Measurements from ENCODE around the gene FEZF2. TPM values are rescaled to one million over a fixed set of nuclear protein-coding genes. Genes with fewer than 3 reads are reported as not detected.

The FEZF2 gene
- total RNA-seq, 1 experiment from 2014 or later = not detected

DNA sequence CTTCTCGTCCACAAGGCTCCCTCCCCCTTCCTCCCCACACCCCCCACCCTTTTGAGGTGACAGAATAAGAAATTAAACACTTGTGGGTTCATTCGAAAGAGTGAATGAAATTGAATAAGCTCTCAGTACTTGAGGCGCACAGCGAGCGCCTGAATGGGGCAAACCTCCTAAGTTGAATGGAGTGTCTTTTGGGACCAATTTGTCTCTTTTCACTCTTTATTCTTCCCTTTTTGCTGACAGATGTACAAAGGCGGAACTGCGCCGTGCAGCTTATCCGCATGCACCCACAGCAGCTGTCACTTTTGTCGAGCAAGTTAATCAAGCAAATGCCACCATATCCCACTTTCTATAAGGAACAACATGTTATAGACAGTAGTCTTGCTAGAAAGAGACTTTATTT, 47.9 kb upstream of the FEZF2 start:
- ChIA-PET POLR2A (no interaction called here), CTCF (no interaction called here)
- no peaks in the 10 kb centered on the region for H3K36me3 Mint-ChIP-seq
- no peak overlapping the region for H3K27ac Mint-ChIP-seq
- DNase-seq (ENCODE audit: low spot score) (no peak), ATAC-seq (no peak)
- H3K9me3 Mint-ChIP-seq = no peaks in the 10 kb centered on the region
- H3K27me3 Mint-ChIP-seq (ENCODE audit: low read depth) = peaks cover 8% of the 10 kb centered on the region
- TF ChIP-seq, protein P1, sequence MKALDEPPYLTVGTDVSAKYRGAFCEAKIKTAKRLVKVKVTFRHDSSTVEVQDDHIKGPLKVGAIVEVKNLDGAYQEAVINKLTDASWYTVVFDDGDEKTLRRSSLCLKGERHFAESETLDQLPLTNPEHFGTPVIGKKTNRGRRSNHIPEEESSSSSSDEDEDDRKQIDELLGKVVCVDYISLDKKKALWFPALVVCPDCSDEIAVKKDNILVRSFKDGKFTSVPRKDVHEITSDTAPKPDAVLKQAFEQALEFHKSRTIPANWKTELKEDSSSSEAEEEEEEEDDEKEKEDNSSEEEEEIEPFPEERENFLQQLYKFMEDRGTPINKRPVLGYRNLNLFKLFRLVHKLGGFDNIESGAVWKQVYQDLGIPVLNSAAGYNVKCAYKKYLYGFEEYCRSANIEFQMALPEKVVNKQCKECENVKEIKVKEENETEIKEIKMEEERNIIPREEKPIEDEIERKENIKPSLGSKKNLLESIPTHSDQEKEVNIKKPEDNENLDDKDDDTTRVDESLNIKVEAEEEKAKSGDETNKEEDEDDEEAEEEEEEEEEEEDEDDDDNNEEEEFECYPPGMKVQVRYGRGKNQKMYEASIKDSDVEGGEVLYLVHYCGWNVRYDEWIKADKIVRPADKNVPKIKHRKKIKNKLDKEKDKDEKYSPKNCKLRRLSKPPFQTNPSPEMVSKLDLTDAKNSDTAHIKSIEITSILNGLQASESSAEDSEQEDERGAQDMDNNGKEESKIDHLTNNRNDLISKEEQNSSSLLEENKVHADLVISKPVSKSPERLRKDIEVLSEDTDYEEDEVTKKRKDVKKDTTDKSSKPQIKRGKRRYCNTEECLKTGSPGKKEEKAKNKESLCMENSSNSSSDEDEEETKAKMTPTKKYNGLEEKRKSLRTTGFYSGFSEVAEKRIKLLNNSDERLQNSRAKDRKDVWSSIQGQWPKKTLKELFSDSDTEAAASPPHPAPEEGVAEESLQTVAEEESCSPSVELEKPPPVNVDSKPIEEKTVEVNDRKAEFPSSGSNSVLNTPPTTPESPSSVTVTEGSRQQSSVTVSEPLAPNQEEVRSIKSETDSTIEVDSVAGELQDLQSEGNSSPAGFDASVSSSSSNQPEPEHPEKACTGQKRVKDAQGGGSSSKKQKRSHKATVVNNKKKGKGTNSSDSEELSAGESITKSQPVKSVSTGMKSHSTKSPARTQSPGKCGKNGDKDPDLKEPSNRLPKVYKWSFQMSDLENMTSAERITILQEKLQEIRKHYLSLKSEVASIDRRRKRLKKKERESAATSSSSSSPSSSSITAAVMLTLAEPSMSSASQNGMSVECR (CRISPR knock-in tag; IDR thresholded peaks at IDR 0.05; ENCODE audit: borderline replicate concordance) = no peak
- TF ChIP-seq MYBL2 (CRISPR knock-in tag; IDR thresholded peaks at IDR 0.05) (no peak), HMGA2 (CRISPR knock-in tag; IDR thresholded peaks at IDR 0.05) (no peak)
- H3K4me3 Mint-ChIP-seq = no peak overlapping the region
- H3K4me1 Mint-ChIP-seq = peaks cover 6% of the 10 kb centered on the region

DNA sequence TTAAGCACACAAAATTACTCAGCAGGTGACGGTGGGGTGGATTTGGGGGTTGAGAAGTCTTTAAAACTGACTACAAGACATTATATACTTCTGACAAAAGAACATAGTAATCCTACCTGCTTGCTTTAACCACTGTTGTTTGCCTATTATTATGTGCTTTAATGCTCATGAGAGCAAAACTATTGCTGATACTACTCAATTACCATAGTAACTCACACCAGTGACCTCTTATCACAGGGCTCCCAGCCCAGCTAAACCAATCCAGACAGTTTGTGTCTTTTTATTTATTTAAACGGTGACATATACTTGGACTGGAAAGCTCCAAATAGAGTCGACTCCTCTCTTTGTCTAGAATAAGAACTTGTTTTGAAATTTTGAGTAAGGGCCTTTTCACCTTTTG, 42.8 kb upstream of the FEZF2 start:
- H3K9me3 Mint-ChIP-seq = 0 out of 2 replicates have a peak, but pooled peaks cover 4% of the 10 kb centered on the region
- CTCF ChIA-PET = interaction anchor here (1.2 to 2.6 kb wide), 4 partner anchors 21 to 144 kb away, joined by 4 to 7 read pairs (median 5); no protein-coding TSS in a partner anchor
- no peak for ATAC-seq
- peak overlapping the region; percentile 95; the same call in 1 of the 2 replicates for H3K27ac Mint-ChIP-seq
- peaks cover 6% of the 10 kb centered on the region for H3K27me3 Mint-ChIP-seq (ENCODE audit: low read depth)
- POLR2A ChIA-PET = interaction anchor here (1.0 kb wide), 1 partner anchor 24 kb away, joined by 3 read pairs; no protein-coding TSS in a partner anchor
- TF ChIP-seq, protein P2, sequence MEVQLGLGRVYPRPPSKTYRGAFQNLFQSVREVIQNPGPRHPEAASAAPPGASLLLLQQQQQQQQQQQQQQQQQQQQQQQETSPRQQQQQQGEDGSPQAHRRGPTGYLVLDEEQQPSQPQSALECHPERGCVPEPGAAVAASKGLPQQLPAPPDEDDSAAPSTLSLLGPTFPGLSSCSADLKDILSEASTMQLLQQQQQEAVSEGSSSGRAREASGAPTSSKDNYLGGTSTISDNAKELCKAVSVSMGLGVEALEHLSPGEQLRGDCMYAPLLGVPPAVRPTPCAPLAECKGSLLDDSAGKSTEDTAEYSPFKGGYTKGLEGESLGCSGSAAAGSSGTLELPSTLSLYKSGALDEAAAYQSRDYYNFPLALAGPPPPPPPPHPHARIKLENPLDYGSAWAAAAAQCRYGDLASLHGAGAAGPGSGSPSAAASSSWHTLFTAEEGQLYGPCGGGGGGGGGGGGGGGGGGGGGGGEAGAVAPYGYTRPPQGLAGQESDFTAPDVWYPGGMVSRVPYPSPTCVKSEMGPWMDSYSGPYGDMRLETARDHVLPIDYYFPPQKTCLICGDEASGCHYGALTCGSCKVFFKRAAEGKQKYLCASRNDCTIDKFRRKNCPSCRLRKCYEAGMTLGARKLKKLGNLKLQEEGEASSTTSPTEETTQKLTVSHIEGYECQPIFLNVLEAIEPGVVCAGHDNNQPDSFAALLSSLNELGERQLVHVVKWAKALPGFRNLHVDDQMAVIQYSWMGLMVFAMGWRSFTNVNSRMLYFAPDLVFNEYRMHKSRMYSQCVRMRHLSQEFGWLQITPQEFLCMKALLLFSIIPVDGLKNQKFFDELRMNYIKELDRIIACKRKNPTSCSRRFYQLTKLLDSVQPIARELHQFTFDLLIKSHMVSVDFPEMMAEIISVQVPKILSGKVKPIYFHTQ (CRISPR knock-in tag; IDR thresholded peaks at IDR 0.05) = no peak
- TF ChIP-seq CREB1 (CRISPR knock-in tag; IDR thresholded peaks at IDR 0.05) = no peak
- TF ChIP-seq, protein P3, sequence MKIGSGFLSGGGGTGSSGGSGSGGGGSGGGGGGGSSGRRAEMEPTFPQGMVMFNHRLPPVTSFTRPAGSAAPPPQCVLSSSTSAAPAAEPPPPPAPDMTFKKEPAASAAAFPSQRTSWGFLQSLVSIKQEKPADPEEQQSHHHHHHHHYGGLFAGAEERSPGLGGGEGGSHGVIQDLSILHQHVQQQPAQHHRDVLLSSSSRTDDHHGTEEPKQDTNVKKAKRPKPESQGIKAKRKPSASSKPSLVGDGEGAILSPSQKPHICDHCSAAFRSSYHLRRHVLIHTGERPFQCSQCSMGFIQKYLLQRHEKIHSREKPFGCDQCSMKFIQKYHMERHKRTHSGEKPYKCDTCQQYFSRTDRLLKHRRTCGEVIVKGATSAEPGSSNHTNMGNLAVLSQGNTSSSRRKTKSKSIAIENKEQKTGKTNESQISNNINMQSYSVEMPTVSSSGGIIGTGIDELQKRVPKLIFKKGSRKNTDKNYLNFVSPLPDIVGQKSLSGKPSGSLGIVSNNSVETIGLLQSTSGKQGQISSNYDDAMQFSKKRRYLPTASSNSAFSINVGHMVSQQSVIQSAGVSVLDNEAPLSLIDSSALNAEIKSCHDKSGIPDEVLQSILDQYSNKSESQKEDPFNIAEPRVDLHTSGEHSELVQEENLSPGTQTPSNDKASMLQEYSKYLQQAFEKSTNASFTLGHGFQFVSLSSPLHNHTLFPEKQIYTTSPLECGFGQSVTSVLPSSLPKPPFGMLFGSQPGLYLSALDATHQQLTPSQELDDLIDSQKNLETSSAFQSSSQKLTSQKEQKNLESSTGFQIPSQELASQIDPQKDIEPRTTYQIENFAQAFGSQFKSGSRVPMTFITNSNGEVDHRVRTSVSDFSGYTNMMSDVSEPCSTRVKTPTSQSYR (CRISPR knock-in tag; IDR thresholded peaks at IDR 0.05) = no peak
- TF ChIP-seq NFYB (CRISPR knock-in tag; conservative IDR thresholded peaks at IDR 0.05; ENCODE audit: low read depth) = no peak
- TF ChIP-seq, protein P4, sequence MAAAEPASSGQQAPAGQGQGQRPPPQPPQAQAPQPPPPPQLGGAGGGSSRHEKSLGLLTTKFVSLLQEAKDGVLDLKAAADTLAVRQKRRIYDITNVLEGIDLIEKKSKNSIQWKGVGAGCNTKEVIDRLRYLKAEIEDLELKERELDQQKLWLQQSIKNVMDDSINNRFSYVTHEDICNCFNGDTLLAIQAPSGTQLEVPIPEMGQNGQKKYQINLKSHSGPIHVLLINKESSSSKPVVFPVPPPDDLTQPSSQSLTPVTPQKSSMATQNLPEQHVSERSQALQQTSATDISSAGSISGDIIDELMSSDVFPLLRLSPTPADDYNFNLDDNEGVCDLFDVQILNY (CRISPR knock-in tag; IDR thresholded peaks at IDR 0.05) = no peak
- no peak for TF ChIP-seq ZNF416 (CRISPR knock-in tag; IDR thresholded peaks at IDR 0.05)
- TF ChIP-seq, protein P5, sequence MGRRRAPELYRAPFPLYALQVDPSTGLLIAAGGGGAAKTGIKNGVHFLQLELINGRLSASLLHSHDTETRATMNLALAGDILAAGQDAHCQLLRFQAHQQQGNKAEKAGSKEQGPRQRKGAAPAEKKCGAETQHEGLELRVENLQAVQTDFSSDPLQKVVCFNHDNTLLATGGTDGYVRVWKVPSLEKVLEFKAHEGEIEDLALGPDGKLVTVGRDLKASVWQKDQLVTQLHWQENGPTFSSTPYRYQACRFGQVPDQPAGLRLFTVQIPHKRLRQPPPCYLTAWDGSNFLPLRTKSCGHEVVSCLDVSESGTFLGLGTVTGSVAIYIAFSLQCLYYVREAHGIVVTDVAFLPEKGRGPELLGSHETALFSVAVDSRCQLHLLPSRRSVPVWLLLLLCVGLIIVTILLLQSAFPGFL (CRISPR knock-in tag; IDR thresholded peaks at IDR 0.05; ENCODE audit: borderline replicate concordance) = no peak
- no peak for TF ChIP-seq RELA (CRISPR knock-in tag; IDR thresholded peaks at IDR 0.05; ENCODE audit: borderline replicate concordance)
- TF ChIP-seq ZNF263 (CRISPR knock-in tag; IDR thresholded peaks at IDR 0.05; ENCODE audit: low read depth) = no peak
- no peak for TF ChIP-seq ZNF423 (CRISPR knock-in tag; IDR thresholded peaks at IDR 0.05)
- TF ChIP-seq ATF1 (CRISPR knock-in tag; IDR thresholded peaks at IDR 0.05) = no peak
- TF ChIP-seq IRF2 (CRISPR knock-in tag; IDR thresholded peaks at IDR 0.05; ENCODE audit: borderline replicate concordance, low read depth) = no peak
- TF ChIP-seq NR3C1 (CRISPR knock-in tag; conservative IDR thresholded peaks at IDR 0.05; ENCODE audit: low read depth) = no peak
- TF ChIP-seq ZNF317 (CRISPR knock-in tag; IDR thresholded peaks at IDR 0.05; ENCODE audit: borderline replicate concordance, low read depth) = no peak
- no peak for TF ChIP-seq ZNF232 (CRISPR knock-in tag; IDR thresholded peaks at IDR 0.05)
- TF ChIP-seq, protein P6, sequence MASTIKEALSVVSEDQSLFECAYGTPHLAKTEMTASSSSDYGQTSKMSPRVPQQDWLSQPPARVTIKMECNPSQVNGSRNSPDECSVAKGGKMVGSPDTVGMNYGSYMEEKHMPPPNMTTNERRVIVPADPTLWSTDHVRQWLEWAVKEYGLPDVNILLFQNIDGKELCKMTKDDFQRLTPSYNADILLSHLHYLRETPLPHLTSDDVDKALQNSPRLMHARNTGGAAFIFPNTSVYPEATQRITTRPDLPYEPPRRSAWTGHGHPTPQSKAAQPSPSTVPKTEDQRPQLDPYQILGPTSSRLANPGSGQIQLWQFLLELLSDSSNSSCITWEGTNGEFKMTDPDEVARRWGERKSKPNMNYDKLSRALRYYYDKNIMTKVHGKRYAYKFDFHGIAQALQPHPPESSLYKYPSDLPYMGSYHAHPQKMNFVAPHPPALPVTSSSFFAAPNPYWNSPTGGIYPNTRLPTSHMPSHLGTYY (CRISPR knock-in tag; IDR thresholded peaks at IDR 0.05) = no peak
- DNase-seq (ENCODE audit: low spot score) = no peak
- H3K36me3 Mint-ChIP-seq = no peaks in the 10 kb centered on the region
- H3K4me1 Mint-ChIP-seq = peaks cover 30% of the 10 kb centered on the region
- H3K4me3 Mint-ChIP-seq = peak overlapping the region; percentile 71

Data from WTC11 (cell line).